Measurements from ENCODE around the gene STT3B. TPM values are rescaled to one million over a fixed set of nuclear protein-coding genes. Genes with fewer than 3 reads are reported as not detected.

Gene STT3B
- total RNA-seq, 1 experiment from 2014 or later = 149 TPM

GRCh38 chr3:31615071-31615875, 82.5 kb downstream of the STT3B start:
- intact Hi-C loops (cut with micrococcal nuclease) = loop anchor here (10.0 kb wide), 1 partner anchor 350 kb away; no protein-coding TSS in a partner anchor
- Histone ChIP-seq H3K36me3 (ENCODE audit: low read depth, low read length) (peaks cover 11% of the 10 kb centered on the region; the same call in 1 of the 2 replicates), H3K4me1 (ENCODE audit: insufficient read depth, low read length) (peaks cover 23% of the 10 kb centered on the region), H3K79me2 (ENCODE audit: low read length) (peaks cover 42% of the 10 kb centered on the region), H3F3A (ENCODE audit: low read length, unreplicated experiment) (peaks cover under 1% of the 10 kb centered on the region), H2AFZ (ENCODE audit: low read length) (no peak overlapping the region), H3K4me3 (ENCODE audit: low read length) (no peak overlapping the region), H3K9me3 (ENCODE audit: low read length) (no peaks in the 10 kb centered on the region), H3K27me3 (ENCODE audit: low read length) (no peaks in the 10 kb centered on the region), H3K9me2 (replicated peaks; ENCODE audit: low read length) (no peaks in the 10 kb centered on the region), H4K20me1 (ENCODE audit: low read length) (peaks cover 18% of the 10 kb centered on the region), H3K9ac (ENCODE audit: low read length) (no peak overlapping the region), H3K27ac (ENCODE audit: low read length) (no peak overlapping the region), H3K4me2 (ENCODE audit: low read length) (no peak overlapping the region)
- no TSS peak for BruUV-seq (replicated peaks)
- POLR2A ChIA-PET (ENCODE audit: unreplicated experiment) = no interaction called here
- ATAC-seq = no peak
- peak; percentile 8 for DNase-seq
- TF ChIP-seq EZH2 (IDR thresholded peaks at IDR 0.05; ENCODE audit: low read length, unreplicated experiment) (no peak), EZH2phosphoT487 (IDR thresholded peaks at IDR 0.05; ENCODE audit: borderline replicate concordance, low read length) (no peak), CTCF (conservative IDR thresholded peaks at IDR 0.05; ENCODE audit: low read depth, low read length) (no peak)
- CTCF ChIA-PET = no interaction called here

GRCh38 chr3:31616711-31617110, 84.0 kb downstream of the STT3B start:
- Histone ChIP-seq H3K4me3 (ENCODE audit: low read length) (no peak overlapping the region), H4K20me1 (ENCODE audit: low read length) (peaks cover 18% of the 10 kb centered on the region), H3F3A (ENCODE audit: low read length, unreplicated experiment) (peaks cover 4% of the 10 kb centered on the region), H3K36me3 (ENCODE audit: low read depth, low read length) (peaks cover 20% of the 10 kb centered on the region; the same call in 1 of the 2 replicates), H2AFZ (ENCODE audit: low read length) (no peak overlapping the region), H3K9me3 (ENCODE audit: low read length) (no peaks in the 10 kb centered on the region), H3K9me2 (replicated peaks; ENCODE audit: low read length) (no peaks in the 10 kb centered on the region), H3K4me2 (ENCODE audit: low read length) (no peak overlapping the region), H3K4me1 (ENCODE audit: insufficient read depth, low read length) (peaks cover 23% of the 10 kb centered on the region), H3K27me3 (ENCODE audit: low read length) (no peaks in the 10 kb centered on the region), H3K27ac (ENCODE audit: low read length) (no peak overlapping the region), H3K79me2 (ENCODE audit: low read length) (peaks cover 33% of the 10 kb centered on the region), H3K9ac (ENCODE audit: low read length) (no peak overlapping the region)
- intact Hi-C loops (cut with micrococcal nuclease) = loop anchor here (10.0 kb wide), 1 partner anchor 348 kb away; no protein-coding TSS in a partner anchor
- CTCF ChIA-PET = no interaction called here
- ATAC-seq = no peak
- no TSS peak for BruUV-seq (replicated peaks)
- no peak for DNase-seq
- POLR2A ChIA-PET (ENCODE audit: unreplicated experiment) = no interaction called here
- no peak for TF ChIP-seq CTCF (conservative IDR thresholded peaks at IDR 0.05; ENCODE audit: low read depth, low read length)
- no peak for TF ChIP-seq EZH2 (IDR thresholded peaks at IDR 0.05; ENCODE audit: low read length, unreplicated experiment)
- no peak for TF ChIP-seq EZH2phosphoT487 (IDR thresholded peaks at IDR 0.05; ENCODE audit: borderline replicate concordance, low read length)

GRCh38 chr3:31620656-31621055, 87.9 kb downstream of the STT3B start:
- ATAC-seq = peak; percentile 69
- H3K4me1 ChIP-seq (ENCODE audit: insufficient read depth, low read length) = 0 out of 2 replicates have a peak, but pooled peaks cover 5% of the 10 kb centered on the region
- POLR2A ChIA-PET (ENCODE audit: unreplicated experiment) = no interaction called here

More at GRCh38 chr3:31620656-31621055, 87.9 kb downstream of the STT3B start:
- no peaks in the 10 kb centered on the region for H3K9me3 ChIP-seq (ENCODE audit: low read length)
- BruUV-seq (replicated peaks) = no TSS peak
- intact Hi-C loops (cut with micrococcal nuclease) = loop anchor here (2.0 kb wide), 1 partner anchor 14 kb away; no protein-coding TSS in a partner anchor
- H3K27me3 ChIP-seq (ENCODE audit: low read length) = no peaks in the 10 kb centered on the region
- H3K27ac ChIP-seq (ENCODE audit: low read length) = no peak overlapping the region
- CTCF ChIA-PET = no interaction called here
- no peak overlapping the region for H3K4me2 ChIP-seq (ENCODE audit: low read length)
- no peak overlapping the region for H3K9ac ChIP-seq (ENCODE audit: low read length)
- peak; percentile 21 for DNase-seq
- no peaks in the 10 kb centered on the region for H4K20me1 ChIP-seq (ENCODE audit: low read length)
- H3K36me3 ChIP-seq (ENCODE audit: low read depth, low read length) = peaks cover 44% of the 10 kb centered on the region
- TF ChIP-seq CTCF (conservative IDR thresholded peaks at IDR 0.05; ENCODE audit: low read depth, low read length) (no peak), EZH2phosphoT487 (IDR thresholded peaks at IDR 0.05; ENCODE audit: borderline replicate concordance, low read length) (no peak), EZH2 (IDR thresholded peaks at IDR 0.05; ENCODE audit: low read length, unreplicated experiment) (no peak)
- no peak overlapping the region for H2AFZ ChIP-seq (ENCODE audit: low read length)
- no peak overlapping the region for H3K4me3 ChIP-seq (ENCODE audit: low read length)
- H3K9me2 ChIP-seq (replicated peaks; ENCODE audit: low read length) = no peaks in the 10 kb centered on the region
- H3F3A ChIP-seq (ENCODE audit: low read length, unreplicated experiment) = peaks cover 4% of the 10 kb centered on the region
- H3K79me2 ChIP-seq (ENCODE audit: low read length) = no peaks in the 10 kb centered on the region
